DMS153 (cell line): ENCODE results near the gene B4GALT4.

ENCODE experiments used
- DNase-seq: peaks from one replicate; lab custom pipeline; 2025; lab: John Stamatoyannopoulos, UW

Gene B4GALT4

DNA sequence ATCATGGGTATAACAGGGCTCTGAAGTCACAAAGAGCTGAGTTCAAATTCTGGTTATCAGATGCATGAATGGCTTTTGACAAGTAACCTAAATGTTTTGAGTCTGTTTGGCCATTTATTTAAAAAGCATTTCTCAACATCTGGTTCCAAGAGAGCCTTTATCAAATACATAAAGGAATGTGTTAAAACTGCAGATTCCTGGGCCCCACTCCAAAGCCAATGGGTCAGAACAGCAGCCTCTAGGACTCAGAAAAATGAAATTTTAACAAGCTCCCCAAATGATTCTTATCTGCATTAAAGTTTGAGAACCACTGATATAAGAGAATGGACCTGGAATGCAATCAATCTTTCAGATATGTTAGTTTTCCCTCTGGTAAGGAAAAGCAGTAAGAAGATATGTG lies 3.4 kb downstream of the B4GALT4 start:
- DNase-seq, result no peak

DNA sequence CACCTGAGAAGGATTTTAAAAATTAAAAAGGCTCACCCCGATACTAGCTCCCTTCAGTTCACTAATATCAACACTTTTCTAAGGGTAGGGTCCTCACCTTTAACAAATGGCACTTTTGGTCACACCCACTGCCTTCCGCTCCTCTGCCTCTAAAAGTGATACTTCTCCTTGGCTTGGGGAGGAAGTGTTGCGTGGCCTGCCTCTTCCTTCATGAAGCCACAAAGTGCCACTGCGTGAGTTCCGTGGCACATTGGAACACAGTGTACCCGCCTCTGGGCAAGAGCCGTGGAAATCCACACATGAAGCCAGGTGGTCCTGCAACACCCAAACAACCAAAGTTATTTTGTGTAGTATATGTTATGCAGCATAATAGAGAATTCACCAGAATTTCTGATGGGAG lies 3.9 kb downstream of the B4GALT4 start:
- no peak for DNase-seq

DNA sequence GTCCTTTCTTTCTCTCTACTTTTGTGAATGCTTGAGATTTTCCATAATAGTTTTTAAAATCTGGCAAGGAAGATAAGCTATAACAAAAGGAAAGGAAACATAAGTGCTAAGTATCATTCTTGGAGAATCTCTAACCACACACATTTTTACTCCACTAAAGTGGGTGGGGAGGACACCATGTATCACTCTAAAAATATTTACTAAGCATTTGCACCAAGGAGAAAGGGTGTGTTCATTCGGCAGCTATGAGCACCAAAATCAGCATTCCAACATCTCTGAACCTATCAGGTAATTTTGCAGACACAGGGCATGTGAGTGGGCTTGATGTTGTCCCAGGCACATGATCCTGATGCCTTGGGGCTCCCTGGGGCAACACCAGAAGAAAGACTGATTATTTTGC lies 5.5 kb downstream of the B4GALT4 start:
- DNase-seq, result no peak

DNA sequence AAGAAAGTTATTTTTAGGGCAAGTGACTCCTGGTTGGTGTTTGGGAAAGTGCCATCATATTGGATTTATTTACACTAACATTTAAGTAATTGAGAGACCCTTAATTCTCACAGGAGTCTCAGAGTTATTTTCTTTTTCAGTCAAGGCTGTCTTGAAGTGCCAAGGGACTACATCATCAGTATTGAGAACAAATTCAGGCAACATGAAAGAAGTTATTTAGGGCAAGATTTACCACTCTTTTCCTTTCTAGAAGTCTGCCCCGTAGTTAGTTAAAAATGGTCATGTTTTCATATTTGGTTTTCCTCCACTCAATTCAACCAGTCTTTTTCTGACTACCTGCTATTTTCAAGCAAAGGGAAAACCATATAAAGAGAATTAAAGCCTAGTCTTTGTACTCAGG lies 6.1 kb downstream of the B4GALT4 start:
- DNase-seq, result no peak

DNA sequence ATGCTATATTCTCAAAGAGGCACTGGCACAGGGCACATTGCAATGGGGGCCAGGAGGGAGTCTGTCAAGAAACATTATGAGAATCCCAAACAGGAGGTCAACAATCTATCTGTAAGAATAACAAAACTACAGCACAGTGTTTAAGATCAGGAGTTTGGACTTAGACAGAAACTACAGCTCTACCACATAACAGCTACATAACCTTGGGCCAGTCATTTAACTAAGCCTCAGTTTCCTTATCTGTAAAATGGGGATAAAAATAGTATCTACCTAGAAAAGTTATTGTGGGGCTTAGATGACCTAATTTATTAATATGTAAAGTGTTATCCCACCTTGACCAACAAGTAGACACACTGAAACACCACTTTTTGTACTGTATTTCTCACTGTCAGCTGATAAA lies 9.9 kb downstream of the B4GALT4 start:
- no peak for DNase-seq

DNA sequence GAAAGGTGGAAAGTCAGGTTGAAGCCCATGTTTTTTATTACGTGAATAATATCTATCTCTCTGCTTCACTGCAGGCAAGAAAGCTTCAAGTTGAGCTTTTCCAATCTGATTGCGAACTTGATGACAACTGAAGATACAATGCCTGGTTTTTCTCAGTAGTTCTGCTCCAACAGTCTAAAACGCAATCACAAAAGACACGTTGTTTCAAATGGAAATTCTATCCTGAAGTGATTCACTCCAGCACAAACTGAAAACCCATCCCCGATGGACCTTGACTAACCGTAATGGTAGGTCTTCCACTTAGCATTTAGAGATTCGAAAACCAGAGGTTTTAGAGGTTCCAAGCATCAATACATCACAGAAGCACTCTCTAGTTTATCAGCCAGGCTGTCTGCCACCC lies 10.6 kb downstream of the B4GALT4 start:
- no peak for DNase-seq

GRCh38 chr3:119229190-119229589 lies 11.5 kb downstream of the B4GALT4 start:
- no peak for DNase-seq

DNA sequence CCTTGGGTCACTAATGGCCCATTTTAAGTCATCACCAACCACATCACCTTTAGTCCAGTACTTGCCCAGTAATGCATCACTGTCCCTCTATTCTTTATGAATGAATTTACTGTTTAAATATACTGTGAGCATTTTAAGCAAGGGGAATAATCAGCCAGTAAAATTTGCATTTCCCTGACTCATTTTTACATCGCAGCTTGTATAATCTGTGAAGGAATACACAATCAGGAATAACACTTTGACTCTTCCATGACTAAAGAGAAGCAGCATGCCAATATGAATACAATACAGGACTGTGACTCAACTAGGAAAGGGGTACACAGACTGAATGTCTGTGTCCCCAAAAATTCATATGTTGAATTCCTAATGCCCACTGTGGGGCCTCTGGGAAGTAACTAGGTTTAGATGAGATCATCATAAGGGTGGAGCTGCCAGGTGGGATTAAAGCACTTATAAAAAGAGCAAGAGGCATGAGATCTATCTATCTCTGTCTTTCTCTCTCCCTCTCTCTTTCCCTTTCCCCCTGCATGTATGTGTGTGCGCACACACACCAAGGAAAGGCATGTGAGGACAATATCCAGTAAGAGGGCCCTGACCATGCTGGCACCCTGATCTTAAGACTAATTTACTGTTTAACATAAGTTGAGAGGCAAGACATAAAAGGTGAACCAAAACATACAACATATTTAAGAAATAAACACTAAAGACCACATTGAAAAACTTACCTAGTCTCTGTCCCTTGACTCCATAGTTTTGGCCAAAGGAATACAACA lies 12.1 kb downstream of the B4GALT4 start:
- DNase-seq, result no peak

- DNase-seq, result no peak
These were observed 13.4 kb downstream of the B4GALT4 start for GRCh38 chr3:119227070-119227850.

- DNase-seq, result no peak
These were observed 15.6 kb downstream of the B4GALT4 start for GRCh38 chr3:119225121-119225520.

DNA sequence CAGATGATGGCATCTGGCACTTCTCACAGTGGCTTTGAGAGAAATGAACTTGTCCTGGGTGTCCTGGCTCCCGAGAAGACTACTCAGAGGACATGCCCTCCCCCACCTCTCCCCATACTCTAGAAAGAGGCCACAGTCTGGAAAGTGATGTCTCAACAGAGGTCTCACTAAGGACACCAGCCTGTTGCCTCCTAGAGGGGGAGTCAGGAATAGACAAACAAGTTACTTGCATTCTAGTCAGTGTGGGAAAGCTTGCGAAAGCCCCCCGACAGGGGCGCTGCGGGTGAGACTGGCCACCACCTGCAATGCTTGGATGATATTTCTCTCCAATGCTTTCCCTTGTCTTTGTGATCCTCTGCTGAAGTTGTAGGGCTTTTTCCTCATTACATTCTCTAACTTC lies 17.2 kb downstream of the B4GALT4 start:
- no peak for DNase-seq

- DNase-seq, result no peak
These were observed 18.3 kb downstream of the B4GALT4 start for GRCh38 chr3:119222391-119222790.

DNA sequence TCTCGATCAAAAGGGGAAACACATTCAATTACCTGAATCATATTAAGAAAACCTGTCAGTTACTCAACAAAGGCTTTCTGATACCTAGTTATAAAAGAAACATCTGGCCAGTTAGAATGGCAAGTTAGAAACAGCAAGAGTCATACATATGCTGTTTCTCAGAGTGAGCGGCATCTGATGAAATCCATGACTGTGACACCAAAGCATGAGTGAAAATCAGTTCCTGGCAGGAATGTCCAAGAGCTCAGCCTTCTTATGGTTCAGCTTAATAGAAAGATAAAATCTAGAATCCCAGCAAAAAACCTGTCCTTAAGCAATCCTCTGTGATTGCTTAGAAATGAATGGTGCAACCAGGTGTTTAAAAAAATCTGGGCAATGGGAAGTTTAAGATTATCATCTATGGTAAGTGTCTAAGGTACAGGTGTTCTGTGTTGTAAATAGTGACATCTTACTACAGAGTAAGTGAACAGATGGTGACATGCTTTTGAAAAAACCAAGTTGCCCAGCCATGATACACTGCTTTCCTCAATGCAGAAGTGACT lies 18.8 kb downstream of the B4GALT4 start:
- no peak for DNase-seq

- no peak for DNase-seq
These were observed 19.6 kb downstream of the B4GALT4 start for GRCh38 chr3:119220970-119221667.

GRCh38 chr3:119220198-119220597 lies 20.5 kb downstream of the B4GALT4 start:
- DNase-seq, result no peak

DNA sequence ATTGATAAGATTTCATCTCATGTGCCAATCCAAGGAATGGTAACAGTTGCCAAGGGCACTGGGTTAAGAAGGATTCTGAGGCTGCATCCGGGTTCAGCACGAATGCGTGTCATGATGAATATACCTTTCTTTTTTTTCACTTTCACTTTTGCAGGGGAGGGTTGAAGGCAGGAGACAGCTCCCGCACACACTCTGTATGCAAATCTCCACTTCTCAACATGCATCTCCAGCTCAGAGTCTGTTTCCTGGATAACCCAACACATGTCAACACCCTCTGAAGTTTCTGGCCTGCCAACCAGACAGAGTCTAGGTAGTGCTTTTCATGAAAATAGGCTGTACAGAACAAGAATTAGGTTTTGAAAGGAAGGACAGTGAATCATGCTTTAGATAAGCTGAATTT lies 21.6 kb downstream of the B4GALT4 start:
- no peak for DNase-seq

DNA sequence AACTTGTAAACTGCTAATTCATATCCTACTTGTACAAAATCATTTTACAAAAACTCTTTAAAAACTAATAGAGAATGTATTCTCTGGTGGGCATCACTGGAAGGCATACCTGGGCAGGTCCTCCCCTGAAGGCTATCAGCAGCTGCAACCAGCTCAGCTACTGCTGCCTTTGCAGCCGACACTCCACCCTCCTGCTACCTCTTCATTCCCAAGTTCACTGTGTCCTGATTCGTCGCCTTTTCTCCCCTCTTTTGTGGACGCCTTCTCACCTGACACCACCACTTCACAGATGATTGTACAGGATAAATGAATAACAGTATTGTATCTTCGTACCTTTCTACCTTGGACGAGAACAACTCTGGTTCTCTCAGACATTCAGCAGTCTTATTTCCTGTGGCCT lies 28.9 kb downstream of the B4GALT4 start:
- DNase-seq, result no peak

- no peak for DNase-seq
These were observed 29.5 kb downstream of the B4GALT4 start for GRCh38 chr3:119211193-119211592.

DNA sequence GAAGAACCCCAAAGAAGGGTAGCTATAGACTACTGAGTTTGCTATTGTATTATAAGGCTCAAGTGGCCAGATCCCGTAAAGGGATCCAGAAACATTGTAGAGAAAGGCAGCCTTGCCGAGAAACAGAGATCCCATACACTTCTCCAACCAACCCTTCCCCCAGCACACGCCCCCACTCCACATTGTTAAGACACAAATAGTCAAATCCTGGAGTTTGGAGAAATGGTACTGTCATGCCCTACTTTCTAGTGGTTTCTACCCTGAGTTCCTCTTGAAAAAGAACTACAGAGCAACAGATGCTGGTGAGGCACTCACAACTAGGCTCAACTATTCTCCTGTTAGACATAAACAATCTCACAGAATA lies 33.2 kb downstream of the B4GALT4 start:
- no peak for DNase-seq

- DNase-seq, result no peak
These were observed 33.8 kb downstream of the B4GALT4 start for GRCh38 chr3:119206611-119207511.

- DNase-seq, result no peak
These were observed 35.0 kb downstream of the B4GALT4 start for GRCh38 chr3:119205685-119206084.

GRCh38 chr3:119205209-119205608 lies 35.5 kb downstream of the B4GALT4 start:
- DNase-seq, result no peak
